GM23248 (cell line): ENCODE results near the gene NCK1.

Experiments used
- EZH2 ChIP-seq: fragments of 200-600 bp; sonication (generic); IDR thresholded peaks from 2 replicates; pipeline ENCODE4 v1.6.1; 2018; ENCODE audit warnings: antibody characterized with exemption, mild to moderate bottlenecking; ENCODE audit not compliant: insufficient read depth, poor library complexity, severe bottlenecking
- EZH2phosphoT487 ChIP-seq: fragments of 200-600 bp; sonication (generic); IDR thresholded peaks from 2 replicates; pipeline ENCODE4 v1.6.1; 2018; ENCODE audit warnings: antibody characterized with exemption, moderate library complexity, mild to moderate bottlenecking, low read depth; ENCODE audit not compliant: insufficient read depth

- TF ChIP-seq EZH2 (no peak), EZH2phosphoT487 (no peak)
Measured at GRCh38 chr3:136939489-136939888, 77.5 kb downstream of the NCK1 start.
